ENCODE measurements around the gene SLC28A1.
"Not testable (repeated sequence)": the region's sequence is repeated elsewhere in the genome, so short reads cannot be mapped to it uniquely, and the experiment has no call there.

Gene SLC28A1

GRCh38 chr15:84915606-84915958, 31.1 kb downstream of the SLC28A1 start:
- FAIRE-seq, result no peak
- DNase-seq (ENCODE audit: insufficient read length, low spot score), result no peak
- TF ChIP-seq, protein P1, sequence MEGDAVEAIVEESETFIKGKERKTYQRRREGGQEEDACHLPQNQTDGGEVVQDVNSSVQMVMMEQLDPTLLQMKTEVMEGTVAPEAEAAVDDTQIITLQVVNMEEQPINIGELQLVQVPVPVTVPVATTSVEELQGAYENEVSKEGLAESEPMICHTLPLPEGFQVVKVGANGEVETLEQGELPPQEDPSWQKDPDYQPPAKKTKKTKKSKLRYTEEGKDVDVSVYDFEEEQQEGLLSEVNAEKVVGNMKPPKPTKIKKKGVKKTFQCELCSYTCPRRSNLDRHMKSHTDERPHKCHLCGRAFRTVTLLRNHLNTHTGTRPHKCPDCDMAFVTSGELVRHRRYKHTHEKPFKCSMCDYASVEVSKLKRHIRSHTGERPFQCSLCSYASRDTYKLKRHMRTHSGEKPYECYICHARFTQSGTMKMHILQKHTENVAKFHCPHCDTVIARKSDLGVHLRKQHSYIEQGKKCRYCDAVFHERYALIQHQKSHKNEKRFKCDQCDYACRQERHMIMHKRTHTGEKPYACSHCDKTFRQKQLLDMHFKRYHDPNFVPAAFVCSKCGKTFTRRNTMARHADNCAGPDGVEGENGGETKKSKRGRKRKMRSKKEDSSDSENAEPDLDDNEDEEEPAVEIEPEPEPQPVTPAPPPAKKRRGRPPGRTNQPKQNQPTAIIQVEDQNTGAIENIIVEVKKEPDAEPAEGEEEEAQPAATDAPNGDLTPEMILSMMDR (IDR thresholded peaks at IDR 0.05; ENCODE audit: insufficient read depth, missing control alignments), result no peak

DNA sequence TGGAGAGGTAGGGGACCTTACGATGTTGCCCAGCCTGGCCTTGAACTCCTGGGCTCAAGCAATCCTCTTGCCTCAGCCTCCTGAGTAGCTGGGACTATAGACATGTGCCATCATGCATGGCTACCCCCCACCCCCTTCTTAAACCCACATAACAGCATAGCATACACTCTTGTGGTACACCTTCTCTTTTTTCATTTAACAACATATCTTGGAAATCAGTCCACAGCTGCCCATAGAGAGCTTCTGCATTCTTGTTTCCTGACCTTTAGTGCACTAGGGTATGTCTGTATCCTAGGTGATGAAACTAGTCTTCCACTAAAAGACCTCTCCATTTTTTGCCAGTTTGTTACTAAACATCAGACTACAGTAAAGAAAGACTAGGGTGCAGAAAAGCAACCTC, 33.0 kb downstream of the SLC28A1 start:
- FAIRE-seq (no peak), DNase-seq (ENCODE audit: insufficient read length, low spot score) (no peak)
- TF ChIP-seq, protein P1 (IDR thresholded peaks at IDR 0.05; ENCODE audit: insufficient read depth, missing control alignments), result no peak

GRCh38 chr15:84919106-84919667, 34.7 kb downstream of the SLC28A1 start:
- no peak for DNase-seq (ENCODE audit: insufficient read length, low spot score)
- no peak for FAIRE-seq
- TF ChIP-seq, protein P1 (IDR thresholded peaks at IDR 0.05; ENCODE audit: insufficient read depth, missing control alignments), result no peak

DNA sequence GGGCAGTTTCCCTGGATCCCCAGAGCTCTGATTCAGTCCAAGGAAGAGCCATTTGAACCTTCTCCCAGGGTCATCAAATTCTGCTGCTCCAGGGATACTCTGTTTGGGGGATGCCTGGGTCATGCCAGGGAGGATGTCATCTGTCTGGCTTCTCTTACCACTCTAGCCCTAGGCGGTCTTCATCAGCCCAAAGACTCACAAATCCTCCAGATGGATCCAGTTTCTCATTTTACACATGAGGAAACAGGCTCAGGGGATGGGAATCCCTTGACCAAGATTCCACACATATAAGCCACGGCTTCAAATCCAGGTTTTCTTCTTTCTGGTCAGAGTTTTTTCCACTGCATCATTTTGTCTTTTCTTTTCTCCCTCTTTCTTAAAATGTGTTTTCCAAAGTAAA, 36.7 kb downstream of the SLC28A1 start:
- DNase-seq (ENCODE audit: insufficient read length, low spot score), result no peak
- FAIRE-seq, result no peak
- TF ChIP-seq, protein P1 (IDR thresholded peaks at IDR 0.05; ENCODE audit: insufficient read depth, missing control alignments), result no peak

- TF ChIP-seq, protein P1 (IDR thresholded peaks at IDR 0.05; ENCODE audit: insufficient read depth, missing control alignments), result no peak
- DNase-seq (ENCODE audit: insufficient read length, low spot score) (no peak), FAIRE-seq (no peak)
Observed at GRCh38 chr15:84922530-84922929, 38.1 kb downstream of the SLC28A1 start.

DNA sequence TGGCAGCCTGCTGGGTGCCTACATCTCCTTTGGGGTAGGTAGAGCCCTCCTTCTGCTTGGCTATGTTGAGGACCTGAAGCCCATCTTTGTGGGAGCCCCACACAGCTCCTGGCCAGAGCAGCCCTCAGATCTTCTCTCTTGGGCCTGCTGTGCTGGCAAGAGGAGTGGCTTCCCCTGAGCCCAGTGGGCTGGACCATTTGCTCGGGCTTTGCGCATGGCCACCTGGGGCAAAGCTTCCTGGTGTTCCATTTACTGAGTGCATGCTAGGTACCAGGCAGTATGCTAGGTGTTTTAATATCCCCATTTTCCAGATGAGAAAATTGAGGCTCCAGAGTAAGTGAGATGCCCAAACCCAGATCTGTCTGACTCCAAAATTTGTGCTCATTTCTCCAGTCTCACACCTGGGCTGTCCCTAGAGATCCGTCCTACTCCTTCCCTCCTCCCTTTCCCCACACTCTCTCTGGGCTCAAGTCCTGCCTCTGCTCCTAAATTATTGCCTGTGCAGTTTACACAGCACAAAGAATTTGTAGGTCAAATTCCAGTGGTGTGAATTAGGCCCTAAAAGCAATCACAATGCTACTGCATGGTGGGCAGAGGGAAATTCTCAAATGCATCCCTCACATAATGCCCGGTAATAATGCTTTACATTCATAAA, 39.7 kb downstream of the SLC28A1 start:
- no peak for DNase-seq (ENCODE audit: insufficient read length, low spot score)
- FAIRE-seq, result no peak
- TF ChIP-seq, protein P1 (IDR thresholded peaks at IDR 0.05; ENCODE audit: insufficient read depth, missing control alignments), result no peak

- FAIRE-seq; DNase-seq (ENCODE audit: insufficient read length, low spot score): not testable (repeated sequence)
Observed at GRCh38 chr15:84924821-84925569, 40.5 kb downstream of the SLC28A1 start.
